GM21447 (cell line): ENCODE measurements around the gene PUM2.

Source experiments
- ATAC-seq: cut with Tn5 transposase; IDR thresholded peaks from one replicate; pipeline ENCODE4 v1.9.1; 2021; ENCODE audit not compliant: unreplicated experiment

Gene PUM2

GRCh38 chr2:20346565-20347381 is 3.9 kb downstream of the PUM2 start:
- no peak for ATAC-seq

- ATAC-seq, result no peak
Measured at GRCh38 chr2:20343128-20343527, 7.5 kb downstream of the PUM2 start.

- ATAC-seq, result no peak
Measured at GRCh38 chr2:20339012-20339411, 11.6 kb downstream of the PUM2 start.

- no peak for ATAC-seq
Measured at GRCh38 chr2:20334605-20335203, 15.9 kb downstream of the PUM2 start.

GRCh38 chr2:20333738-20334137 is 16.9 kb downstream of the PUM2 start:
- no peak for ATAC-seq

GRCh38 chr2:20330192-20330591 is 20.5 kb downstream of the PUM2 start:
- no peak for ATAC-seq

GRCh38 chr2:20327370-20327769 is 23.3 kb downstream of the PUM2 start:
- ATAC-seq, result no peak

- peak; percentile 79 for ATAC-seq
Measured at GRCh38 chr2:20326163-20326780, 24.4 kb downstream of the PUM2 start.

- no peak for ATAC-seq
Measured at GRCh38 chr2:20322527-20323300, 27.9 kb downstream of the PUM2 start.

GRCh38 chr2:20317690-20318089 is 33.0 kb downstream of the PUM2 start:
- ATAC-seq, result no peak

- ATAC-seq, result no peak
Measured at GRCh38 chr2:20317197-20317596, 33.4 kb downstream of the PUM2 start.

- ATAC-seq, result no peak
Measured at GRCh38 chr2:20314562-20315501, 35.8 kb downstream of the PUM2 start.

GRCh38 chr2:20313659-20314058 is 37.0 kb downstream of the PUM2 start:
- no peak for ATAC-seq

- no peak for ATAC-seq
Measured at GRCh38 chr2:20309001-20309400, 41.6 kb downstream of the PUM2 start.

- ATAC-seq, result no peak
Measured at GRCh38 chr2:20307311-20307710, 43.3 kb downstream of the PUM2 start.

- no peak for ATAC-seq
Measured at GRCh38 chr2:20304411-20304810, 46.2 kb downstream of the PUM2 start.

GRCh38 chr2:20303966-20304365 is 46.7 kb downstream of the PUM2 start:
- ATAC-seq, result no peak

- ATAC-seq, result no peak
Measured at GRCh38 chr2:20302019-20302418, 48.6 kb downstream of the PUM2 start.

- ATAC-seq, result no peak
Measured at GRCh38 chr2:20300656-20301055, 50.0 kb downstream of the PUM2 start.

GRCh38 chr2:20299113-20299512 is 51.5 kb downstream of the PUM2 start:
- ATAC-seq, result no peak
